ENCODE results near the gene GUCA1A.

GRCh38 chr6:42140032-42140431, 33.1 kb upstream of the GUCA1A start:
- TF ChIP-seq CTCF (conservative IDR thresholded peaks at IDR 0.05; ENCODE audit: low read length) (no peak), EZH2phosphoT487 (IDR thresholded peaks at IDR 0.05; ENCODE audit: borderline replicate concordance) (no peak)
